Epidermal melanocyte (primary cell): Measurements from ENCODE around the gene POLR1A.

ENCODE experiments used
- DNase-seq: peaks from one replicate; pipeline ENCODE4 v3.0.0; 2011; ENCODE audit warnings: low spot score; ENCODE audit not compliant: insufficient read length

The POLR1A gene

DNA sequence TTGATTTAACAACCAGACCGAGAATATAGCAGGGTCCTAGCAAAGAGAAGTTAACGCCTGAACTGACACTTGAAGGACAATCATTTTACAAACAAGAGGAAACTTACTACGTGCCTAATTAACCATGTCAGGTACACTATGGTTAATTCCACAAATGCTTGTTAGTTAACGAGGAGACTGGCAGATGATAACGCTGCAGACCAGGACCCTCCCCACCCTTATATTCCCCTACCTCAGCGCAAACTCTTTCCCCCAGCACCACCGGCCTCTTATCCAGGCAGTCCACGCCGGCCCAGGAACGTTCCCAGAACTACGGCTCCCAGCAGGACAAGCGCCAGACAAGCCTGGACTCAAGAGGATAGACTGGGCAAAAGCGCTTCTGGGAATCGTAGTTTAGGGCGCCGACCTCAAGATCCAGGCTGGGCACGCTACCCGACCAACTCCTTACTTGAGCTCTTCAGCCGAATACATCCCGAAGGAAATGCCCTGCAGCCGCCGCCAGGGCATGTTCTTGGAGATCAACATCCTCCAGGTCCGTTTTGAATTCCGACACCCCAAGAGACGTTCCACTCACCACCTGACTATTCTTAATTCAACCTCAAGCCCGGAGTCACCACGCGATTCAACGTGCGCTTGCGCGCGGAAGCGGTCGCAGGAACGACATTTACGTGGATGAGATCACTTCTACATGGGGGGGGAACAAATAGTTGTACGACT, at the start of gene POLR1A:
Gene POLR1A, minus strand, starts transcription at position 635 of the 717 bp plus-strand sequence. Its CDS starts 110 bp downstream, at position 525.
- DNase-seq, result peak; percentile 29

DNA sequence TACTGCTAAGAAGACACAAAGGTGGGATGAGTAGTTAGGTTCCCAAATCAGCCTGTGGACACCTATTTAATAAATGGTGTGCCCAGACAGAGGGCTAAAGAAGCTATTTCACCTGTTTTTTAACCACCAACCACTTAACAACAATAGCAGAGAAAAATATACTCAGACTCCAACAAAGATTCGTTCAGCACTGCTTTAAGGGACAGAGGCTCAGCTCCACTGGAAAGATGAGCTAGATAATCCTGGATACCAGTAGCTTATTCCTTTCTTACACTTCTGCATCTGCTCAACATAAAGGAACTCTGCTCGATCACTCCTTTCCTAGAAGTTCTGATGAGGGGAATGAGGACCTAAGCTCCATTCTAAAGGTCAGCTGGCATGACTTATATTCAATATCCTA, 44.8 kb upstream of the POLR1A start:
- no peak for DNase-seq

DNA sequence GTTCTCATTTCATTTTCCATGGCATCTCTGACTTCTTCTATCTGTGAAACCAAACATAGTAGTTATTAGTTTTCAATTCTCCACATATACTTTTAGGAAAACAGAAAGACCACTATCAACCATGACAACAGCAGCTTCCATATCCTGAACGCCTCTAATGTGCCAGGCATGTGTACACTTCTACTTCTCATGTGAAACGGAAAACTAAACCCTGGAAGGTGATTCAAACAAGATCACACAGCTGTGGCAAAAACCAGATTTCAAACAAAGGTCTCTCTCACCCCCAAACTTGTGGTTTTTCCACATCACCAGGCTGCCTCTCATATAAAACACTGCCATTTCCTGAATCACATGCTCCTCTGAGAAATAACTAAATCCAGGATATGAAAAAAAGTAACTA, 42.1 kb upstream of the POLR1A start:
- no peak for DNase-seq

DNA sequence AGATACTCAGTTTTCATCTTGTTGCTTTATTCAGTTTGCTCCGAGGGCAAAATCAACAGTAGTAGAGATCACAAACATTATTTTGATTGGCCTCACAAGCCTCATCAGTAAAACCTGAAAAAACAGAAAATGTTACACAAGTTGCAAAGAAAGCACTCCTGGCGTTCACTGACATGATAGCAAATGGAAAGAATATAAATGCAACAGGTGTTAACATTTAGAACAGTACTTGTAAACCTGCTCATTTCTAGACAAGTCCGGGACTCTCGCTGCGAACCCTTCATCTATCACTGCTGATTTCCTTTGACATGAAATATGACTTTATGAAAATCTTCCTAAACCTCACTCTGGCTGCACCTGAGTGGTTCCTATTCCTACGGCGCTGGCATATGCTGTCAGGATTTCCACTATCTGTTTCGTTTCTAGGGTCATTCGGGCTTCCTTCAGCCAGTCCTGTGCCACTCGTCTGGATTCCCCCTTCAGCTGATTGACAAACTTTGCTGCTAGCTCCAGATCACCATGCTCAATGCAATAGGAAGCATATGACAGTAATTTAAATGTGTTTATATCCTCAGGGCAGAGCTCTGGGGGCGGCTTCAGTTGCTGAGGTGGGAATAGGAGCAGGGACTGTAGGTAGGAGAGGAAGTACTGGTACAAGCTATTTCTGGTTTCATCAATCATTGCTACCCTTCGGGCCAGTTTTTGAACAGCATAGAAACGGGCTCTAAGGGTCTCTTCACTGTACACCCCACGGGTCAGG, 38.4 kb upstream of the POLR1A start:
- DNase-seq, result no peak

DNA sequence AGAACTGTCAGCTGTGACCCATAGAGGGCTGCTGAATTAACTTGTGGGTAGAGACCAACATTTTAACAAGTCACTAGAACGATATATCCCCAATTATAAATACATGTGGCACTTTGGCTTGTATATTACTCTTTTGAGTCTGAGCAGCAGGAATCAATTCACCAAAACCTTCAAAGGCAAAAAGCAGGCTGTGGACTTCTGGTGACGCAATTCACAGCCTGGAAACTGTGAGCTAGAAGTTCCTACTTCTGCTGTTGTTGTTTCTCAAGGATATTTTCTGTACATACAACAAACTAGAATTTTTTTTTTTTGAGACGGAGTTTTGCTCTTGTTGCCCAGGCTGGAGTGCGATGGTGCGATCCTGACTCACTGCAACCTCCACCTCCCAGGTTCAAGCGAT, 37.6 kb upstream of the POLR1A start:
- DNase-seq, result no peak

DNA sequence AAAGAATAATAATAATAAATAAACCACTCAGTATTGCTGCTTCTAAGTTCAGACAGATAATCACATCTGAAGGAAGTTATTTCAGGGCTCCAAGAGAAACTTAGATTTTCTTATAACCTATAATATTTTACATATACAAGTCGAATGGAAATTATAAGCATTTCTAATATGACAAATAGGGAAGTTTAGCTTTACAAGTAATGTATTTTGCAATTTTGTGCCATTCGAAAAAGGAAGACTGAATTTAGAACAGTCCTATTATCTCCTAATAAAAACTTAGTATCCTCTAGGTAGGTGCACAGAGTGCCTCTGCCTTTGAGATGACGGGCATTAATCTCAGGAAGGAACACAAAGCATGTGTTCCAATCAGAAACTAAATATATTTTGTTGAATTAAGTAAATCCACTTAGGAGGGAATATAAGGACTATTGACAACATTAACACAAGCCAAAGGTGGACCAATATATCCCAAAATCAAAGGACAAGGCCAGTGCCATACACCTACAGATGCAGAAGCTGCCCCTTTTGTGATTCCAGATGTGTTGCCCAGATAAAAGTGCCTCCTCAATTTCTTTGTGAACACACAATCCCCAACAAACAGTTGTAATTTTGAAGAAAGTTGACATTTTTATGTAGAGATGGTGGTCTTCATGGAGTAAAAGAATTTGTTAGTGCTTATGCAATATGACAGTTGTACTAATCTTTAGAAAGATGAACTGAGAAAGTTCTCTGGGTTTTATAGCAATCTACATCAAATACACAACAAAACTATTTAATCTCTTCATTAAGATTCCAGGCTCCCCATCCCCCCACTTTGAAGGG, 37.0 kb upstream of the POLR1A start:
- DNase-seq, result no peak

DNA sequence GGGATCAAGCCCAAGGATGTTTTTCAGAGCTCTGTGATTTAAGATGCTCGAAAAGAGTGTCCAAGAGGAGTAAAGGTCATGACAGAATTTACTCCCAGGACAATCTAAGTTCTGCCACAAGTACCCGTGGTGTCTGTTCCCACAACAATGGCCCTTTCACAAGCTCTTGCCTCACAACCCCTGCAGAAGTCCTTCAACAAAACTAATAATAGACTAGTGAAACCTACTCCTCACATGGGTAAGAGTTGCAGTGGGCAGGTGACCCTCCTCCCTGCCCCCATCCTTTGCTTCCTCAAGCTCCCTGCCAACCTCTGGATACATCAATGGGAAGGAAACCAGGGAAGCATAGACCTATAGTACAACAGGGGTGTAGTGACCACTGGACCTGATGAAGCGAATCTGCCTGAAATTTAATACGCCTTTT, 35.3 kb upstream of the POLR1A start:
- no peak for DNase-seq

DNA sequence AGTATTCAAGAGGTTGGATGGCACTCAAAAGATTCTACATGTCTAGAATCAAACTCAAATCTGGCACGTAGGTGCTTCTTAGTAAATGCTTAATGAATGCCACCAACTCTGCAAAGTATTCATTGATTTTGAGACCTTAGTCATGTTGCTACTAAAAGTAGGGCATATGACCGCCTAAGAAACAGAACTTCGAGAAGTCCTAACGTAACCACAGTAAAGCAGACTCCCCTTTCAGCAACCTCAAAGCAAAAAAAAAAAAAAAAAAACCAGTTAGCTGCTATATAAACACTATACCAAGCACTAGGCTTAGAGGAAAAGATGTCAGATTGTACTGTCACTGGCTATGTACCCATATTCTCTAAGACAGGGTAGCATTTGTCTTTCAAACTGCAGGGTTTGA, 34.3 kb upstream of the POLR1A start:
- DNase-seq, result no peak

DNA sequence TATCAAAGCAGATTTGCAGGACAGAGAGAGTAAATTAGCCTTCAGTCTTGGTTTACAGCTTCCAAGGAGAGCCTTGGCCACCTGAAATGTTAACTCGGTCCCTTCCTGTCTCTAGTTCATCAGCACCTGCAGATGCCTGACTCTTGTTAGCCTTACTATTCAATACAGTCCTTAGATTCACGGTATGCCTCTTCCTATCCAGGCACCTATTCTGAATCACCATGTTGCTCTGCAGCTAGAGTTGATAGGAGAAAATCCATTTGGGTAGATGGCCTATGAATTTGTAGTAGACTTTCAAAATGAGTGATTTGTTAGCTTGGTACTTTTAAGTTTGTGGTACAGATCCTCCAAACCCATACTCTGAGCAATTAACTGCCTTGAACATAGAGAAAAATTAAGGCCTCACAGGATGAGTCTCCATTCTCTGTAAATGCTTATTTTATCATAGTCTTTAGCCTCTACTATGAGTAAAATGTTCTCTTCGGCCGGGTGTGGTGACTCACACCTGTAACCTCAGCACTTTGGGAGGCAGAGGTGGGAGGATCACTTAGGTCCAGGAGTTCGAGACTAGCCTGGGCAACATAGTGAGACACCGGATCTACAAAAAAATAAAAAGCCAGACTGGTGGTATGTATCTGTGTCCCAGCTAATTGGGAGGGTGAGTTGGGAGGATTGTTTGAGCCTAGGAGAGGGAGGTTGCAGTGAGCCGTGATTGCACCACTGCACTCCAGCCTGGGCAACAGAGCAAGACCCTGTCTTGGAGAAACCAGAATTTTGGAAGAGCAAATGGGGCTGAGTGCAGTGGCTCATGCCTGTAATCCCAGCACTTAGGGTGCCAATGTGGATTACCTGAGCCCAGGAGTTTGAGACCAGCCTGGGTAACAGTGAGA, 33.3 kb upstream of the POLR1A start:
- no peak for DNase-seq

DNA sequence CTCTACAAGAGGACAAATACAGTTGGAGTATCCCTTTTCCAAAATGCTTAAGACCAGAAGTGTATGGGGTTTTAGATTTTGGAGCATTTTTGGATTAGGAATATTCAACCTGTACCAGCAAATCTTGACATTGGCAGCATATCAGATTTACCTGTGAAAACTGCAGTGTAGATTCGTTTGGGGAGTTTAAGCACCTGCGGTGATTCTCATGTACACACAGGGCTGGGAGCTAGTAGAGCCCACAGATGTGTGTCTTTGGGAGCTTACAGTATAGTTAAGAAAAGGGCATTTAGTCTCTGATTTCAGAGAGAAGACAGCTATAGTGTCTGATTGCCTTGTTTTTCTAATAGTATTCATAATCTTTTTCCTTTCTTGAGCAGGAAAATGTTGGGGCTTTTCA, 30.5 kb upstream of the POLR1A start:
- no peak for DNase-seq

DNA sequence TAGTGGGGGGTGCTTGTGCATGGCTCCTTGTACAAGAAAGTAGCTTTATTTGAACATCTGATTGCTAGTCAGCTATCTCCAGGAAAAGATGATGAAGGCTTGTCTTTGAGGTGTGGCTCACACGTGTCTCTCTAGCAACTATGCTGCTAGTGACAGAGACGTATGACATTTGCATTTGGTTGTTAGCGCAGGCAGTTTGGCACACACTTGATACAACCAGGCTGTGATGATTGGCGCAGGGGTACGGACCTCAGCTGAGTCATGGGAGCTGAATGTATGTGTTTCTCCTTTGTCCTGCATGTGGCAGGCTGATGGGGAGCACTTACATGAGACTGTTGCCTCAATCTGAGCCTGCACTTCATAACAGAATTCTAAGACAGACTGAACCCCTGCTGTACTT, 30.0 kb upstream of the POLR1A start:
- DNase-seq, result no peak

DNA sequence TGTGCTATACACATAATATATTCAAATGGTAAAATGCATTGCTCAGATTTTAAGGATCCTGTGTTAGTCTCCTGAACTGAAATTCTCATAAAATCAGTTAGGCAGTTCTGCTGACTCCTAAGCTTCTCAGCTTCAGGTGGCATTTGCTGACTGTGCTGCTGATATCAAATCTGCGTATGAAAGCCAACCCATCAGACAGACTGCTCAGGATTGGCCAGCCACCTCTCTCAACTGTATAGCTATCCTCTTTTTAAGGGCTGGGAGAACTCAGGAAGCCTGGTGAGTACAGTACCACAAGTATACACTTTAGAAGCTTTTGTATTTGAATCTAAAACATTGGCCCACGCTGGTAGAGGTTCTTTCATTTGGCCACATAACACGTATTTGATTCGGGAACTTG, 29.0 kb upstream of the POLR1A start:
- no peak for DNase-seq

DNA sequence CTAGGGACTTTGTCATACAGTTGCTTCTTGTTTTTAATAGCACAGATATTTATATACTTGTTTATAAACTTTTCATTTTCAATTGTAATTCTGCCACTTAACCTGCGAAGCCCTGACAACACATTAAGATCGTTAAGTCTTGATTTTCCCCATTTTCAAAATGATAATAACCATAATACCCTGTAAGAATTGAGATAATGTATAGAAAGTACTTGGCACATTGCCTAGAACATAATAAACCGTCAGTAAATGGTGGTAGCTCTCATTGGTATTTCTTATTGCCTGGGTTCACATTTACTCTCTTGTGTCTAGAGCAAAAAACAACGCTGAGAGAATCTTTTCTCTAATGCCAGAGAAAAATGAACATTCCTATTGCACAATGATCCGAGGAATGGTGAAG, 19.0 kb upstream of the POLR1A start:
- no peak for DNase-seq

DNA sequence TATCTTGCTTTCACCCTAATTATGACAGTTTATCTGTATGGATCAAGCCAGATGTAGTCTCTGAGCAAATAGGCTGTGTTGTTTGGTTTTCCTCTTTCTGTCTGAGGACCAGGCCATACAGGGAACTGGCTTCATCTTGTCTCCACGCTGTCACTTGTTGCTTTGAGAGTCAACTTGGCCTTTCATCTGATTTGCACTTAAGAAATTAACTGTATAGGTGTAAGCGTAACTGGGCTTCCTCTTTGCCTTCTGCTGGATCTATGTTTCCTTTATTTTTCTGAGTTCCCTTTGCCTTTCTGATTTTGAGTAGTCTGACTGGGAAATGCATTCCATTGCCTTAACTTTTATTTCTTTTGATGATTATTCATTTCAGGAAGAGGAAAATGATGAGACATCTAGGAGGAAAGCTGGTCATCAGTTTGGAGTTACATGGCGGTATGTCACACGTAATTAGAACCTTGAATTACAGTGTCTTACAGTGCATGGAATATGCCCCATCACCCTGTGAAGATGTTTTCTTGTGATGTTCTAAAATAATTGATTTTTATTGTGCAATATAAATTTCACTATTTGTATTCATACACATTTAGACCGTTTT, 17.7 kb upstream of the POLR1A start:
- no peak for DNase-seq

DNA sequence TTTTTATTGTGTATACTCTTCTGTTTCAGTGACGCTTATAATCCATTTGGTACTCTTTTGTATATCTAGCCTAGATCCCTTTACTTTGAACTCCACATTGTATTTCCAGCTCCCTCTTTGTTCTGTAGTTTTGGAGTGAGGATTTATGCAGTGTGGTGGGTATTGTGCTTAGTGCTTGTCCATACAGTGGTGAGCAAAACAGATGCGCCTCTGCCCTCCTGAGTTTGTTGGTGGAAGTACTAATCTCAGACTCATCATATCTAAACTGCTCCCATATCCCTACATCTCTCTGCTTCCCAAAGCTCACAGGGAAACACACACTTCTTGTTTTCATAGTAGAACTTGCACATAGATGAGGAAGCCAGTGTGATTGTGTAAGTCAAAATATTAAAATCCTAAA, 12.4 kb upstream of the POLR1A start:
- no peak for DNase-seq

DNA sequence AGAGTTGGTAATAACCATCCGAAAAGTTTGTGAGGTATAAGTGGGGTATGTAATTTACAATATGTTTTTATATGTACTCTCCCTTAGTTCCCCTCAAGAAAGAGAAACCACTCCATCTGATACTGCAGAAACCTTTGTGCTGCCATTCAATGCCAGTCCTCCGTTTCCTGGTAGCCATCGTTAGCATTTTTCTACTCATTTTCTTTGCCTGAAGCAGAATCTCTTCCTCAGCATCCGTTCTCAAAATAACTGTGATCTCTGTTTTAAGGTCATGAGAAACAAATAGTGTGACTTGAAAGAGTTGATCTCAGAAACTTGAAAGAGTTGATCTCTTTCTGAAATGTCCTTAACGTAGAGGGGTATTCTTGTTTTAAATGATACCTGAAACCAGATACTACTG, 1.3 kb upstream of the POLR1A start:
- no peak for DNase-seq

DNA sequence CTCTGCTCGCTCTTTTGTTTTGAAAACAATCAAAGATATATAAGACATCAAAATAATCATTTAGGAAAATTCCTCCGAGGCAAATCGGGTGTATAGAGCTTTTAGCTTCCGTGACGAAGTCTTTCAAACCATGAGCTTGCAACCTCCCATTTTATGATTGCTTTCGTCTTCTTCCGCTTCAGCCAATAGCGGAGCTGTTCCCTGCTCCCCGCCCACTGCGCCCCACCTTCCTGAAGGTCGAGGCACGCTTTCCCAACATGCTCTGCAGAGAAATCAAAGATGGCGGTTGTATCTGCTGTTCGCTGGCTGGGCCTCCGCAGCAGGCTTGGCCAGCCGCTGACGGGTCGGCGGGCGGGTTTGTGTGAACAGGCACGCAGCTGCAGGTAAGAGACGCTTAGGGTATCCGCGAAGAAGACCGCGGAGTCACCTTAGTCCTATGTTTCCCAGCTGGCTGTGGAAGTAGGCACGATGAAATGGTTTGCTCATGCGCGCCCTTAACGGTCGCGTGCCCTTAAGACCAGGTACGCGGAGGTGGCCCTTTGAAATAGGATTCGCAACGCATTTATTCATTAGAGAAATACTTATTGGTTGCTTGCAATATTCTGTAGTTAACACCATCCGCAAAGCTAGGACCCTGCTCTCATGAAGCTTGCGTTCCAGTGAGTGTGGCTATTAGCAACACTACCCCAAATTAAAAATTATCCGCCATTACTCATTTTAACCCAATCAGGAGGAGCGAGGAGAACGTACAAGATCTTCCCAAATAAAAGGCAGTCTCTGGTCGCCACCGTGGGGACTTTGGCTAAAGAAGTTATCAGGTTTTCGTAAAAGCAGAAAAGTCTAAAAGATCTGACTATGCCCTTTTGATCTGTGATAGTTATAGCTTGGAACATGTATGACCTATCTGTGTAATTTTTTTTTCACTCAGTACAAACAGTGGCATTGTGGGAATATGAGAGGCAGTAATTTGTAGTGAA, 571 bp upstream of the POLR1A start, which contains the start of gene PTCD3:
Gene PTCD3, plus strand, starts transcription at position 267 of the 977 bp plus-strand sequence. Its CDS starts 13 bp downstream, at position 280.
- peak; percentile 64 for DNase-seq

DNA sequence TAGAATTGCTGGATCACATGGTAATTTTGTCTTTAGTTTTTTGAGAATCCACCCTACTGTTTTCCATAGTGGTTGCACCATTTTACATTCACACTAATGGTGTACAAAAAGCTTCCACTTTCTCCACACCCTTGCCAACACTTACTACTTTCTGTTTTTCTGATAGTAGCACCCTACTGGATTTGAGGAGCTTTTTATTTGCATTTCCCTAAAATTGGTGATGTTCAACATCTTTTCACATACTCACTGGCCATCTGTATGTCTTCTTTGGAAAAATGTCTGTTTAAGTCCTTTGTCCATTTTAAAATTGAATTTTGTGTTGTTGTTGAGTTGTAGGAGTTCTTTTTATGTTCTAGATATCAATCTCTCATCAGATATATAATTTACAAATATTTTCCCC, 3.5 kb downstream of the POLR1A start:
- DNase-seq, result no peak

DNA sequence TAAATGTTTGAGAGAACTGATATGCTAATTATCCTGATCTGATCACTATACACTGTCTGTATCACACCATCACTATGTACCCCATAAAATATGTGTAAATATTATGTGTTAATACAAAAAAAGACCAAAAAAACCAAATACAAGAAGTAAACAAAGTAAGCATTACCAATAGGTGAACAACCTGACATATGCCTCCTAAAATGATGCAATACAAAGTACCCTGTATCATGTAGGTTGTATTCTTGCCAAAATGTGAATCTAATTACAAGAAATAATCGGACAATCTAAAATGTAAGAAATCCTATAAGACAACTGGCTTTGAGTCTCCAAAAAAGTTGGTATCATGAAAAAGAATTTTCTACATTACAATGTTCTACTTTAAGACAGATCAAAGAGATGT, 7.8 kb downstream of the POLR1A start:
- DNase-seq, result no peak
